ENCODE data around the gene PGAP6. TPM values are rescaled to one million over a fixed set of nuclear protein-coding genes. Genes with fewer than 3 reads are reported as not detected.

The PGAP6 gene
- total and polyA plus RNA-seq, 9 of the 15 experiments (the other 6 are each of a cell fraction or from before 2014, with no cell fraction given): 0.45 to 50.2 (median 39.3) TPM

DNA sequence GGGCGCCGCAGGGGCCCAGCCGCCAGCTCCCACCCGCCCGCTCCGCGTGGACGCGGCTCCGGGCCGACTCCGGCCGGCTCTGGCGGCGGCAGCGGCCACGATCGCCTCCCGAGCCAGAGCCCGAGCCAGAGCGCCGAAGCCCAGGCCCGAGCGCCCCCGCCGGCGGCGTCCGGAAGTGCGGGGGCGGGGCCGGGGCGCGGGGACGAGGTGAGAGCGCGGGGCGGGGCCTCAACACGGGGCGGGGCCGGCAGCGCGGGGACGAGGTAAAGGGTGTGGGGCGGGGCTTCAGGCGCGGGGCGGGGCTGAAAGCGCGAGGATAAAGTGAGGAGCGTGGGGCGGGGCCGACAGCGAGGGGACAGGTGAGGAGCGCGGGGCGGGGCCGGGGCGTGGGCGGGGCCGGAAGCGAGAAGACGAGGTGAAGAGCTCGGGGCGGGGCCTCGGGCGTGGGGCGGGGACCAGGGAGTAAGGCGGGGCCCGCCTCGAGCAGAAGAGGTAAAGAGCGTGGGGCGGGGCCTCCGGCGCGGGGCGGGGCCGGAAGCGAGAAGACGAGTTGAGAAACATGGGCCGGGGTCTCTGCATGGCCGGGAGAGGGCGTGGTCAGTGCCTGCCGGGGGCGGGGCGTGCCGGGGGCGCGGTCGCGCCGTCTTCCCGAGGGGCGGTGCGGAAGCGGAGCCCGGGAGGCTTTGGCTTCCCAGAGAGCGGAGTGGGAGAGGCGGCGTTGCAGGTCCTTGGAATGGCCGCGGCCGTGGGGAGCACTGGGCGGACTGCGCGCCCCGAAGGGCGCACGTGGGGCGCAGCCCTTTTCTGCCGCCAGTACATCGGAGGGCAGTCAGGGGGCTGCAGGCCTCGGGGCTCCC, 29.0 kb downstream of the PGAP6 start, which contains the start of gene AXIN1 (continued):
- peak in 2 of 3 experiments; percentile 81 to 85 for TF ChIP-seq YY1 (IDR thresholded peaks at IDR 0.05; ENCODE audit: borderline replicate concordance in 1 of 3, control insufficient read depth in 1 of 3, extremely low read depth in 1 of 3, insufficient read depth in 3 of 3, insufficient read length in 1 of 3, insufficient replicate concordance in 2 of 3, low read depth in 1 of 3, low read length in 2 of 3)
- TF ChIP-seq, protein P1, sequence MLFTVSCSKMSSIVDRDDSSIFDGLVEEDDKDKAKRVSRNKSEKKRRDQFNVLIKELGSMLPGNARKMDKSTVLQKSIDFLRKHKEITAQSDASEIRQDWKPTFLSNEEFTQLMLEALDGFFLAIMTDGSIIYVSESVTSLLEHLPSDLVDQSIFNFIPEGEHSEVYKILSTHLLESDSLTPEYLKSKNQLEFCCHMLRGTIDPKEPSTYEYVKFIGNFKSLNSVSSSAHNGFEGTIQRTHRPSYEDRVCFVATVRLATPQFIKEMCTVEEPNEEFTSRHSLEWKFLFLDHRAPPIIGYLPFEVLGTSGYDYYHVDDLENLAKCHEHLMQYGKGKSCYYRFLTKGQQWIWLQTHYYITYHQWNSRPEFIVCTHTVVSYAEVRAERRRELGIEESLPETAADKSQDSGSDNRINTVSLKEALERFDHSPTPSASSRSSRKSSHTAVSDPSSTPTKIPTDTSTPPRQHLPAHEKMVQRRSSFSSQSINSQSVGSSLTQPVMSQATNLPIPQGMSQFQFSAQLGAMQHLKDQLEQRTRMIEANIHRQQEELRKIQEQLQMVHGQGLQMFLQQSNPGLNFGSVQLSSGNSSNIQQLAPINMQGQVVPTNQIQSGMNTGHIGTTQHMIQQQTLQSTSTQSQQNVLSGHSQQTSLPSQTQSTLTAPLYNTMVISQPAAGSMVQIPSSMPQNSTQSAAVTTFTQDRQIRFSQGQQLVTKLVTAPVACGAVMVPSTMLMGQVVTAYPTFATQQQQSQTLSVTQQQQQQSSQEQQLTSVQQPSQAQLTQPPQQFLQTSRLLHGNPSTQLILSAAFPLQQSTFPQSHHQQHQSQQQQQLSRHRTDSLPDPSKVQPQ (CRISPR knock-in tag; IDR thresholded peaks at IDR 0.05; ENCODE audit: borderline replicate concordance): no peak
- no peak for TF ChIP-seq KDM2B (CRISPR knock-in tag; IDR thresholded peaks at IDR 0.05)
- no peak for TF ChIP-seq TARDBP (IDR thresholded peaks at IDR 0.05)
- TF ChIP-seq TAF1 (IDR thresholded peaks at IDR 0.05; ENCODE audit: control insufficient read depth, extremely low read depth, insufficient read depth, low read length, severe bottlenecking): peak; percentile 84
- no peak for TF ChIP-seq RNF2 (IDR thresholded peaks at IDR 0.05)
- no peak for TF ChIP-seq CBX5 (IDR thresholded peaks at IDR 0.05; ENCODE audit: borderline replicate concordance, low read depth)
- peak in 1 of 2 experiments; percentile 54; a peak in 3 of 4 replicates for TF ChIP-seq RAD21 (CRISPR knock-in tag; conservative IDR thresholded peaks at IDR 0.05 in 1 of 2, IDR thresholded peaks at IDR 0.05 in 1 of 2)
- TF ChIP-seq NFE2L1 (tag; IDR thresholded peaks at IDR 0.05; ENCODE audit: borderline replicate concordance, low read depth): no peak
- no peak for TF ChIP-seq EP300 (IDR thresholded peaks at IDR 0.05; ENCODE audit: low read length)
- no peak for TF ChIP-seq ZNF699 (CRISPR knock-in tag; IDR thresholded peaks at IDR 0.05; ENCODE audit: insufficient replicate concordance)
- no peak for TF ChIP-seq CBX1 (IDR thresholded peaks at IDR 0.05; ENCODE audit: low read depth)
- TF ChIP-seq, protein P2, sequence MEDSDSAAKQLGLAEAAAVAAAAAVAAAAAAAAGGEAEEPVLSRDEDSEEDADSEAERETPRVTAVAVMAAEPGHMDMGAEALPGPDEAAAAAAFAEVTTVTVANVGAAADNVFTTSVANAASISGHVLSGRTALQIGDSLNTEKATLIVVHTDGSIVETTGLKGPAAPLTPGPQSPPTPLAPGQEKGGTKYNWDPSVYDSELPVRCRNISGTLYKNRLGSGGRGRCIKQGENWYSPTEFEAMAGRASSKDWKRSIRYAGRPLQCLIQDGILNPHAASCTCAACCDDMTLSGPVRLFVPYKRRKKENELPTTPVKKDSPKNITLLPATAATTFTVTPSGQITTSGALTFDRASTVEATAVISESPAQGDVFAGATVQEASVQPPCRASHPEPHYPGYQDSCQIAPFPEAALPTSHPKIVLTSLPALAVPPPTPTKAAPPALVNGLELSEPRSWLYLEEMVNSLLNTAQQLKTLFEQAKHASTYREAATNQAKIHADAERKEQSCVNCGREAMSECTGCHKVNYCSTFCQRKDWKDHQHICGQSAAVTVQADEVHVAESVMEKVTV (CRISPR knock-in tag; IDR thresholded peaks at IDR 0.05): peak; percentile 7; the same call in 1 of the 2 replicates
- TF ChIP-seq KAT7 (CRISPR knock-in tag; IDR thresholded peaks at IDR 0.05; ENCODE audit: borderline replicate concordance): no peak
- TF ChIP-seq HOXB6 (CRISPR knock-in tag; IDR thresholded peaks at IDR 0.05; ENCODE audit: borderline replicate concordance): no peak
- 0 out of 2 replicates have a peak, but pooled peaks have one; percentile 48 for TF ChIP-seq MTA3 (IDR thresholded peaks at IDR 0.05; ENCODE audit: borderline replicate concordance)
- TF ChIP-seq NCOA1 (IDR thresholded peaks at IDR 0.05; ENCODE audit: low read depth): no peak

Measured in K562 (cell line).